SKM-1 treated with dmso at 0.1 percent for 144 hours (cell line): Measurements from ENCODE around the gene ADSL.

ENCODE experiments used
- DNase-seq: peaks from one replicate; lab custom pipeline; 2025; ENCODE audit not compliant: unreplicated experiment; lab: John Stamatoyannopoulos, UW

Gene ADSL

GRCh38 chr22:40326905-40327735 lies 19.2 kb upstream of the ADSL start:
- no peak for DNase-seq

GRCh38 chr22:40328546-40329456 lies 17.5 kb upstream of the ADSL start:
- no peak for DNase-seq

GRCh38 chr22:40329466-40329865 lies 16.8 kb upstream of the ADSL start:
- no peak for DNase-seq

- DNase-seq = no peak
Observed at GRCh38 chr22:40330086-40330485, 16.2 kb upstream of the ADSL start.

- DNase-seq = no peak
Observed at GRCh38 chr22:40330615-40331014, 15.7 kb upstream of the ADSL start.

GRCh38 chr22:40331706-40332105 lies 14.6 kb upstream of the ADSL start:
- DNase-seq = no peak

GRCh38 chr22:40332319-40332781 lies 13.9 kb upstream of the ADSL start:
- no peak for DNase-seq

- DNase-seq = no peak
Observed at GRCh38 chr22:40334060-40334459, 12.2 kb upstream of the ADSL start.

- no peak for DNase-seq
Observed at GRCh38 chr22:40334899-40335298, 11.4 kb upstream of the ADSL start.

GRCh38 chr22:40335358-40335757 lies 10.9 kb upstream of the ADSL start:
- DNase-seq = no peak

GRCh38 chr22:40340044-40340443 lies 6.3 kb upstream of the ADSL start:
- no peak for DNase-seq

- no peak for DNase-seq
Observed at GRCh38 chr22:40341604-40342003, 4.7 kb upstream of the ADSL start.

- DNase-seq = no peak
Observed at GRCh38 chr22:40342521-40342920, 3.8 kb upstream of the ADSL start.

GRCh38 chr22:40345271-40345670 lies 1.0 kb upstream of the ADSL start:
- DNase-seq = no peak

- no peak for DNase-seq
Observed at GRCh38 chr22:40345815-40346184, 500 bp upstream of the ADSL start.

- no peak for DNase-seq
Observed at GRCh38 chr22:40347300-40347699, 1.0 kb downstream of the ADSL start.

GRCh38 chr22:40348025-40348658 lies 1.8 kb downstream of the ADSL start:
- DNase-seq = peak; percentile 27

- no peak for DNase-seq
Observed at GRCh38 chr22:40352763-40353162, 6.5 kb downstream of the ADSL start.

GRCh38 chr22:40361100-40361499 lies 14.8 kb downstream of the ADSL start:
- no peak for DNase-seq

- DNase-seq = no peak
Observed at GRCh38 chr22:40363059-40363458, 16.8 kb downstream of the ADSL start.

- no peak for DNase-seq
Observed at GRCh38 chr22:40364431-40364830, 18.1 kb downstream of the ADSL start.

- no peak for DNase-seq
Observed at GRCh38 chr22:40366068-40366467, 19.8 kb downstream of the ADSL start.
